Right atrium auricular region (tissue), 2 donors: ENCODE results near the gene ZDHHC1. TPM values are rescaled to one million over a fixed set of nuclear protein-coding genes. Genes with fewer than 3 reads are reported as not detected.
A peak's percentile ranks its signal among the peaks of the same experiment; 100 is the strongest.
"Not testable (repeated sequence)": the region's sequence is repeated elsewhere in the genome, so short reads cannot be mapped to it uniquely, and the experiment has no call there.

Source experiments
- DNase-seq: peaks from one replicate; pipeline ENCODE4 v3.0.0-alpha.2; 2019; ENCODE audit warnings: low spot score
- H3K27ac ChIP-seq, 2 donors: fragments of 200-600 bp; sonication (generic); 1 replicate in 1 of 2; 2 replicates in 1 of 2; pipeline ENCODE4 v1.5.1; 2016 to 2019
- H3K27me3 ChIP-seq, 2 donors: fragments of 200-600 bp; sonication (generic); one replicate each; pipeline versions ENCODE4 v1.5.1 to v1.6.0; 2017 to 2019
- H3K36me3 ChIP-seq: fragments of 200-600 bp; sonication (generic); one replicate; pipeline ENCODE4 v1.5.1; 2016
- H3K4me1 ChIP-seq, 2 donors: fragments of 200-600 bp; sonication (generic); one replicate each; pipeline versions ENCODE4 v1.5.1 to v1.6.0; 2017 to 2019
- H3K4me3 ChIP-seq, 2 donors: fragments of 200-600 bp; sonication (generic); 1 replicate in 1 of 2; 2 replicates in 1 of 2; pipeline ENCODE4 v1.5.1; 2017 to 2019; ENCODE audit warnings: mild to moderate bottlenecking in 1 of 2, moderate library complexity in 1 of 2
- H3K9me3 ChIP-seq, 2 donors: fragments of 200-600 bp; sonication (generic); one replicate each; pipeline ENCODE4 v1.5.1; 2019
- CTCF ChIP-seq, 2 donors: fragments of 200-600 bp; sonication (generic); IDR thresholded peaks; one replicate each; pipeline ENCODE4 v1.5.1; 2019; ENCODE audit warnings: antibody characterized with exemption in 2 of 2
- total RNA-seq, 2 donors: library from RNA; depleted of rRNA; stranded (reverse); fragments of >200 nt; gene quantifications; one replicate each; pipeline ENCODE4 v1.1.0, GENCODE V29; 2016

ZDHHC1 gene
- total RNA-seq, 2 donors from 2014 or later = 8.9 to 11.8 TPM

- Histone ChIP-seq H3K4me1 (no peaks in the 10 kb centered on the region), H3K4me3 (no peak overlapping the region), H3K36me3 (no peaks in the 10 kb centered on the region), H3K27ac (no peak overlapping the region), H3K27me3 (no peaks in the 10 kb centered on the region), H3K9me3 (no peaks in the 10 kb centered on the region)
- DNase-seq = no peak
- TF ChIP-seq CTCF (IDR thresholded peaks at IDR 0.05) = no peak
Observed at GRCh38 chr16:67357561-67357960, 58.7 kb downstream of the ZDHHC1 start.

GRCh38 chr16:67356396-67356795 lies 59.9 kb downstream of the ZDHHC1 start:
- no peak for DNase-seq
- no peak for TF ChIP-seq CTCF (IDR thresholded peaks at IDR 0.05)

GRCh38 chr16:67352463-67352862 lies 63.8 kb downstream of the ZDHHC1 start:
- not testable (repeated sequence) for H3K4me3 ChIP-seq, DNase-seq, H3K27me3 ChIP-seq, H3K9me3 ChIP-seq, H3K4me1 ChIP-seq, H3K27ac ChIP-seq, H3K36me3 ChIP-seq

More at GRCh38 chr16:67356396-67356795, 59.9 kb downstream of the ZDHHC1 start:
- Histone ChIP-seq H3K4me3 (no peak overlapping the region), H3K9me3 (no peaks in the 10 kb centered on the region), H3K4me1 (no peaks in the 10 kb centered on the region), H3K36me3 (no peaks in the 10 kb centered on the region), H3K27ac (no peak overlapping the region), H3K27me3 (no peaks in the 10 kb centered on the region)

GRCh38 chr16:67350324-67350723 lies 66.0 kb downstream of the ZDHHC1 start:
- no peak overlapping the region for H3K27ac ChIP-seq

GRCh38 chr16:67349172-67349571 lies 67.1 kb downstream of the ZDHHC1 start:
- Histone ChIP-seq H3K27me3 (no peaks in the 10 kb centered on the region), H3K27ac (no peak overlapping the region), H3K36me3 (no peaks in the 10 kb centered on the region), H3K4me3 (no peak overlapping the region), H3K4me1 (no peaks in the 10 kb centered on the region), H3K9me3 (no peaks in the 10 kb centered on the region)
- DNase-seq = no peak
- peak in 1 of 2 donors; percentile 54 for TF ChIP-seq CTCF (IDR thresholded peaks at IDR 0.05)

More at GRCh38 chr16:67350324-67350723, 66.0 kb downstream of the ZDHHC1 start:
- Histone ChIP-seq H3K27me3 (no peaks in the 10 kb centered on the region), H3K4me3 (no peak overlapping the region), H3K4me1 (no peaks in the 10 kb centered on the region), H3K36me3 (no peaks in the 10 kb centered on the region), H3K9me3 (no peaks in the 10 kb centered on the region)
- TF ChIP-seq CTCF (IDR thresholded peaks at IDR 0.05) = no peak
- no peak for DNase-seq

- no peak for TF ChIP-seq CTCF (IDR thresholded peaks at IDR 0.05)
- Histone ChIP-seq H3K9me3 (no peaks in the 10 kb centered on the region), H3K36me3 (no peaks in the 10 kb centered on the region), H3K27me3 (no peaks in the 10 kb centered on the region), H3K27ac (no peak overlapping the region), H3K4me1 (no peaks in the 10 kb centered on the region), H3K4me3 (no peak overlapping the region)
- DNase-seq = no peak
Observed at GRCh38 chr16:67346341-67346740, 69.9 kb downstream of the ZDHHC1 start.
